ENCODE data around the gene CARMIL1. TPM values are rescaled to one million over a fixed set of nuclear protein-coding genes. Genes with fewer than 3 reads are reported as not detected.

Gene CARMIL1
- total and polyA plus RNA-seq, 7 experiments from 2014 or later, result 2.2 to 12.8 (median 9.3) TPM

- Mint-ChIP-seq H3K27ac (no peak overlapping the region), H3K4me1 (no peaks in the 10 kb centered on the region), H3K9me3 (peaks cover 0 to 2% (median 0%) of the 10 kb centered on the region in 11 donors), H3K36me3 (no peaks in the 10 kb centered on the region), H3K4me3 (no peak overlapping the region), H3K27me3 (peaks cover 31 to 55% (median 44%) of the 10 kb centered on the region in 5 donors)
- Histone ChIP-seq H3K4me1 (ENCODE audit: control insufficient read depth in 2 of 2, insufficient read depth in 2 of 2, low read length in 2 of 2) (no peaks in the 10 kb centered on the region), H3K27ac (ENCODE audit: low read depth, low read length) (no peak overlapping the region), H3K9me3 (ENCODE audit: control insufficient read depth in 2 of 3, low read length in 3 of 3) (no peaks in the 10 kb centered on the region), H3K27me3 (ENCODE audit: control insufficient read depth in 2 of 2, insufficient read depth in 2 of 2, low read length in 2 of 2) (no peaks in the 10 kb centered on the region), H3K36me3 (ENCODE audit: control insufficient read depth in 2 of 3, insufficient read depth in 3 of 3, low read length in 3 of 3) (no peaks in the 10 kb centered on the region), H3K4me3 (ENCODE audit: low read length) (no peak overlapping the region)
- ChIA-PET POLR2A (no interaction called here), CTCF (no interaction called here)
- ATAC-seq (no peak), DNase-seq (no peak)
- intact Hi-C loops (cut with micrococcal nuclease), result no loop called here
Observed at GRCh38 chr6:25659633-25660368, 380.6 kb downstream of the CARMIL1 start.

GRCh38 chr6:25660512-25660911, 381.3 kb downstream of the CARMIL1 start:
- ChIA-PET CTCF (no interaction called here), POLR2A (no interaction called here)
- H3K36me3 ChIP-seq (ENCODE audit: control insufficient read depth in 2 of 3, insufficient read depth in 3 of 3, low read length in 3 of 3), result no peaks in the 10 kb centered on the region
- Mint-ChIP-seq H3K27me3 (peaks cover 32 to 52% (median 43%) of the 10 kb centered on the region in 5 donors), H3K27ac (no peak overlapping the region), H3K4me1 (no peaks in the 10 kb centered on the region), H3K9me3 (peaks cover 0 to 2% (median 0%) of the 10 kb centered on the region in 11 donors), H3K36me3 (no peaks in the 10 kb centered on the region), H3K4me3 (no peak overlapping the region)
- ATAC-seq, result no peak
- intact Hi-C loops (cut with micrococcal nuclease), result no loop called here
- H3K4me1 ChIP-seq (ENCODE audit: control insufficient read depth in 2 of 2, insufficient read depth in 2 of 2, low read length in 2 of 2), result no peaks in the 10 kb centered on the region
- no peak for DNase-seq
- H3K4me3 ChIP-seq (ENCODE audit: low read length), result no peak overlapping the region
- H3K9me3 ChIP-seq (ENCODE audit: control insufficient read depth in 2 of 3, low read length in 3 of 3), result no peaks in the 10 kb centered on the region
- no peaks in the 10 kb centered on the region for H3K27me3 ChIP-seq (ENCODE audit: control insufficient read depth in 2 of 2, insufficient read depth in 2 of 2, low read length in 2 of 2)
- H3K27ac ChIP-seq (ENCODE audit: low read depth, low read length), result no peak overlapping the region

- CTCF ChIA-PET, result no interaction called here
- no peak for DNase-seq
- POLR2A ChIA-PET, result no interaction called here
- Histone ChIP-seq H3K36me3 (ENCODE audit: control insufficient read depth in 2 of 3, insufficient read depth in 3 of 3, low read length in 3 of 3) (no peaks in the 10 kb centered on the region), H3K4me1 (ENCODE audit: control insufficient read depth in 2 of 2, insufficient read depth in 2 of 2, low read length in 2 of 2) (no peaks in the 10 kb centered on the region), H3K9me3 (ENCODE audit: control insufficient read depth in 2 of 3, low read length in 3 of 3) (no peaks in the 10 kb centered on the region), H3K4me3 (ENCODE audit: low read length) (no peak overlapping the region), H3K27me3 (ENCODE audit: control insufficient read depth in 2 of 2, insufficient read depth in 2 of 2, low read length in 2 of 2) (no peaks in the 10 kb centered on the region), H3K27ac (ENCODE audit: low read depth, low read length) (no peak overlapping the region)
- Mint-ChIP-seq H3K27ac (no peak overlapping the region), H3K36me3 (no peaks in the 10 kb centered on the region), H3K9me3 (peaks cover 0 to 2% (median 0%) of the 10 kb centered on the region in 11 donors), H3K4me3 (no peak overlapping the region), H3K27me3 (peaks cover 33 to 49% (median 43%) of the 10 kb centered on the region in 5 donors), H3K4me1 (no peaks in the 10 kb centered on the region)
- ATAC-seq, result no peak
- intact Hi-C loops (cut with micrococcal nuclease), result no loop called here
Observed at GRCh38 chr6:25661129-25661779, 382.1 kb downstream of the CARMIL1 start.

DNA sequence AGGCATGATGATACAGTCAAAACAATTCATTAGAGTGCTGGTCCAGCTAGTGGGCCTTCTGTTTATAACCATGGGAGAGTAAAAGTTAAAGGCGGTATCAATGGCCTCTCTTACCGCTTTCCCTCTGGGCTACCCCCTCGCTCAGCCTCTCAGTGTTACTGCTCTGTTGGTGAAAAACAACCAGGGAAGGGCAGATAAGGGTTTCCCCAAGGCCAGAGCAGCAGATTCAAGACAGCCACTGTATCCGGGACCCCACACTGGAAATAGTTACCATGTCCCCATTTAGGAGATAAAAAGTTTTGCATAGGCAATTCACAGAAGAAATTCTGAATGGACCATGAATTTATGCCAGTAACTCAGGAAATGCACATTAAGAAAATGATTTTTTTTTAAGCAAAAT, 386.3 kb downstream of the CARMIL1 start:
- Histone ChIP-seq H3K4me1 (ENCODE audit: control insufficient read depth in 2 of 2, insufficient read depth in 2 of 2, low read length in 2 of 2) (no peaks in the 10 kb centered on the region), H3K27ac (ENCODE audit: low read depth, low read length) (no peak overlapping the region), H3K36me3 (ENCODE audit: control insufficient read depth in 2 of 3, insufficient read depth in 3 of 3, low read length in 3 of 3) (no peaks in the 10 kb centered on the region), H3K4me3 (ENCODE audit: low read length) (no peak overlapping the region), H3K27me3 (ENCODE audit: control insufficient read depth in 2 of 2, insufficient read depth in 2 of 2, low read length in 2 of 2) (no peaks in the 10 kb centered on the region), H3K9me3 (ENCODE audit: control insufficient read depth in 2 of 3, low read length in 3 of 3) (no peaks in the 10 kb centered on the region)
- H3K9me3 Mint-ChIP-seq, result no peaks in the 10 kb centered on the region
- DNase-seq (no peak), ATAC-seq (no peak)
- no peak overlapping the region for H3K4me3 Mint-ChIP-seq
- H3K4me1 Mint-ChIP-seq, result no peaks in the 10 kb centered on the region
- H3K27me3 Mint-ChIP-seq, result peaks cover 19 to 34% (median 33%) of the 10 kb centered on the region in 5 donors
- no peaks in the 10 kb centered on the region for H3K36me3 Mint-ChIP-seq
- no peak overlapping the region for H3K27ac Mint-ChIP-seq
- intact Hi-C loops (cut with micrococcal nuclease), result no loop called here
- CTCF ChIA-PET, result no interaction called here
- POLR2A ChIA-PET, result no interaction called here

DNA sequence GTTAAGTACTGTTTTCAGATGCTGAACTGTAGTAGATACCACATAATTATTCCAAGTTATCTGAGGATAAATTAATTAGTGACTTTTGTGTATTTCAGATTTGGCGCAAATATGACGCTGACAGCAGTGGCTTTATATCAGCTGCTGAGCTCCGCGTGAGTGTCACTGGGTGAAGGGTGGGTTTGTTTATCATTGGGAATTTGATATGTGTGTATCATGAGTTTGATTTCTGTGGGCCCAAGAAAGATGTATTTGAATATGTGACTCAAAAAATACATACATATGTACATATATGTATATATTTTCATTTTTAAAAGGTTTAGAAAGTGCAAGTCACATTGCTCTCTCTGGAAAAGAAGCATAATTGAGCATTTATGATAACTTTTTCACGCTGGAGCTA, 390.2 kb downstream of the CARMIL1 start:
- H3K36me3 Mint-ChIP-seq, result no peaks in the 10 kb centered on the region
- POLR2A ChIA-PET, result interaction anchor here (0.7 kb wide), 1 partner anchor 1622 kb away, joined by 3 read pairs; no protein-coding TSS in a partner anchor

More for the DNA sequence above, 390.2 kb downstream of the CARMIL1 start:
- Mint-ChIP-seq H3K4me3 (no peak overlapping the region), H3K9me3 (peaks cover 0 to 1% (median 0%) of the 10 kb centered on the region in 11 donors), H3K4me1 (peaks cover 0 to 2% (median 0%) of the 10 kb centered on the region in 7 donors), H3K27ac (no peak overlapping the region), H3K27me3 (peaks cover 16 to 31% (median 18%) of the 10 kb centered on the region in 5 donors)
- no peaks in the 10 kb centered on the region for H3K36me3 ChIP-seq (ENCODE audit: control insufficient read depth in 2 of 3, insufficient read depth in 3 of 3, low read length in 3 of 3)
- H3K27me3 ChIP-seq (ENCODE audit: control insufficient read depth in 2 of 2, insufficient read depth in 2 of 2, low read length in 2 of 2), result no peaks in the 10 kb centered on the region
- ATAC-seq (no peak), DNase-seq (no peak)
- no peak overlapping the region for H3K27ac ChIP-seq (ENCODE audit: low read depth, low read length)
- intact Hi-C loops (cut with micrococcal nuclease), result no loop called here
- CTCF ChIA-PET, result no interaction called here
- no peak overlapping the region for H3K4me3 ChIP-seq (ENCODE audit: low read length)
- no peaks in the 10 kb centered on the region for H3K9me3 ChIP-seq (ENCODE audit: control insufficient read depth in 2 of 3, low read length in 3 of 3)
- no peaks in the 10 kb centered on the region for H3K4me1 ChIP-seq (ENCODE audit: control insufficient read depth in 2 of 2, insufficient read depth in 2 of 2, low read length in 2 of 2)

Measured in naive thymus-derived CD4-positive, alpha-beta T cell (primary cell).